IPS-NIHi11 (cell line): ENCODE data around the gene FAM53B.
A peak's percentile ranks its signal among the peaks of the same experiment; 100 is the strongest.

Experiments used
- DNase-seq: peaks from one replicate; pipeline ENCODE4 v3.0.0; 2012; ENCODE audit warnings: mixed read lengths, low spot score

FAM53B gene

DNA sequence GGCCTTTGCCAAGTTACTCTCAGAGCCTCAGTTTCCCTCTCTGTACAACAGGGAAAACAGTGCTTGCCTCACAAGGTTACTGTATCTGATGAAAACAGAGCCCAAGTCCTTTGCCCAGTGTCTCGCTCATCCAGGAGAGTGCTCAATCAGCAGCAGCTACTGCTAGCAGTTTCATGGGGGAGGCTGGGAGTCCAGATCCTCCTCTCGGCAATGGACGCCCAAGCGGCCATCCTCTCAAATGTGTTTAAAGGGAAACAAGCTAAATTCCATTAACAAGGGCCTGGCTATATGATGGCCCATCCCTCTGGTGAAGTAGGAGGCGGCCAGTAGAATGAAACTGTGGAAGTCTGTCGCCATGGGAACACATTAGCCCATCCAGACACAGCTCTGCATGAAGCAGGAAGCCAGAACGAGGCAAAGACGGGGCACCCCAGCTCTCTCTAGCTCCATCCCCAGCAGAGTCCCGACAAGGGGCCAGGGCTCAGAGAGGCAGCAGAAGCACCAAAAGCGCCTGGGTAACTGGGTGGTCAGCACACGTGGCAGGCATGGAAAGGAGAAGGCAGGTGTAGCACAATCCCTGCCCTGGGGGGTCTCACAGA is 35.2 kb downstream of the FAM53B start:
- DNase-seq = peak; percentile 60

DNA sequence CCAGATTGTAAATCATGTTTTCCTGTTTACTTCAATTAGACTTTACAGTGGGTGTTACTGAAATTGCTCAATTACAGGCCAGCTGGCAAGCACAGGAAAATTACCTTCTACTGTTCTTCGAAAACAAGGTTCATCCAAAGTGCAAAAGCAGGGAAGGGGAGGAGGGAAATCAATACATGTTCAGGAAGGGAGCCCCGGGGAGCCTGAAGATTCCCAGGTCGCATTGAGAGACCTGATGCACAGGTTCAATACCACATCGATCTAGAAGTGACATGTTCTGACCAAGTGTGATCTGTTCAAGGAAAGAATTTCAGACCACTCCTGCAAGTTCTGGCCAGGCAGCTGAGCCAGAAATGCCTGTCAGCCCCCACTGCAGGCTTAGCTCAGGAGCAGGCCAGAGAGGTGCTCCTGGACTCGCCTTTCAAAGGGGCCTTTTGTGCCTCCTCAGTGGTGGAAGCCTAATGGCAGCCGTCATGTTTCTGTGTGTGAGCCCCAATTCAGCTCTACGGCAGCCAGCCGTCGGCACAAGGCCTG is 35.9 kb downstream of the FAM53B start:
- no peak for DNase-seq

GRCh38 chr10:124707551-124707950 is 36.6 kb downstream of the FAM53B start:
- no peak for DNase-seq

- no peak for DNase-seq
Measured at GRCh38 chr10:124707144-124707467, 37.1 kb downstream of the FAM53B start.

DNA sequence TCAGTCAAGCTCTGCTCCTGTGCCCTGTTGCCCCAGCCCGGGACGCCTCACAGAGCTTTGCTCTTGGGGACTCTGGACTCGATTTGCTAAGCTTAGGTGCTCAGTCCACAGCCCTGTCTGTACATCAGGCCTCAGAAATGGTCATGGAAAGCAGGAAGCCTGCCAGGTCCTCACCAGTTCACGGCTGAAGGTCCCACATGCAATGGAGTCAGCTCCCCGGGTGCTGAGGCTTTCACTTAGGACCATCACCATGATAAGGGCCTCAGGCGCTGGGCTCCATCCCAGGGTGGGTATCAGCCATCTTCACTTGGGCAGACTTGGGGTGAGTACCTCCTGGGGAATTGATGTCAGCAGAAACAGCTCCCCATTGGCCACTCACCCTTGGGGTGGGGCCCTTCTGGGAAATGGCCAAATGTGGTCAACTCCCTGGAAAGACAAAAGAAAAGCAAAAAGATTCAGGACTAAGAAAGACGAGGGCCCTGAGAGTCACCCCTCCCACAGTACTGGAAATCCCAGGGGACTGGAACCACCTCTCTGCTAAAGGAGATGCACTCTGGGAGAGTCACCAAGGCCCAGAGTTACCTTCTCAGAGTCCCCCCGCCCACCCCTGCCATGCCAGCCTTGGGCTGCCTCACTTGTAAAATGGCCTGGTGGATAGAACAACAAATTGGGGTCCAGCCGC is 37.6 kb downstream of the FAM53B start:
- DNase-seq = no peak

- no peak for DNase-seq
Measured at GRCh38 chr10:124705817-124706461, 38.2 kb downstream of the FAM53B start.

DNA sequence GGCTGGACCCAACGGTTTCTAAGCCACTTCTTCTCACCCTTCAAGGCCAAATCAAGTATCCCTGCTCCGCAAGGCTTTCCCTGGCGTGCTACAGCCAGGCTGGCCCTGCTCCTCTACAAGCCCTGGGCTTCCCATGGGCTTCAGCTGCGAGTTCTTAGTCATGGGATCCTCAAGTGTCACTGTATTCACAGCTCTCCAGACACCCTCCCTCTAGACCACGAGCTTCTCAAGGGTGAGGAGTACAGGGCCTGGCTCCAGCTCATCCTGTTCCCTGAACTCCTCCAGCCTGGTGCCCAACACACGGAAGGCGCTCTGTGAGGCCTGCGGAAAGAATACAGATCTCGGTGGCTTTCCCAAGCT is 38.8 kb downstream of the FAM53B start:
- DNase-seq = no peak

DNA sequence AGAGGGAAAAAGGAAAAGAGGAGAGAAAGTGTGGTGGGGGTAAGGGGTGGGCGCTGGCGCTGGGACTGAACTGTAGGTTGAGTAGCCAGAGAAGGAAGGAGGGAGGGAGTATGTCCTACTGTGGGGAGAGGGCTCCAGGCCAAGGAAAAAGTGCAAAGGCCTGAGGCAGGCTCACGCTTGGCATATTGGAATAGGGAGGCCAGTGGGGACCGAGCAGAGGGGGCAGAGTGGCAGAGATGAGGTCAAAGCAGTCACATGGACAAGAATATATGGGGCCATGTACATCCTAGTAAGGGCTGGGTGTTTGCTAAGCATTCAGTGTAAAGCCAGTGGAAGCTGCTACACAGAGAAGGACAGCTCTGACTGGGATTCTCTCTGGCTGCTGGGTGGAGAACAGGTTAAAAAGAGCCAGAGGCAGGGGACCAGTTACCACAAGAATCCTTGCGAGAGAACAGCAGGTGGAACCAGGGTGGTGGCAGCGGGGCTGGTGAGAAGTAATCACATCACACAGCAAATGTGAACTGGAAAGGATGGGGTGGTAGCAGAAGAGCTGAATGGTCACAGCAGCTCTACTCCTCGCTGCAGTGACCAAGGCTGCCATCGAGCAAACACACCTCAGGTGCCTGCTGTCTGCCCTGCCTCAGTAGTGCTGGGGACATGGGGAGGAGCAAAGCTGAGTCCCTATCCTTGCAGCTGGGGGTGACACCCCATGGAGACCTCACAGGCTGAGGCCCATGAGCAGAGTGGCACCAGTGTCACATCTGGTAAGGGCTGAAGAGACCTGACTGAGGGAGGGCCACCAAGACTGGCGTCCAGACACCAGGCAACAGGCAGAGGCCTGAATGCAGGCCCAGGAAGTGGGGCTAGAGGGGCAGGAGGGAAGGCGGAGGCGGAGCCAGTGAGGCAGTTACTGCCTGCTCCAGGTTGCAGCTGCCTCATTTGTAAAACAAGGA is 39.5 kb downstream of the FAM53B start:
- DNase-seq = peak; percentile 56

GRCh38 chr10:124703778-124704427 is 40.3 kb downstream of the FAM53B start:
- DNase-seq = no peak

DNA sequence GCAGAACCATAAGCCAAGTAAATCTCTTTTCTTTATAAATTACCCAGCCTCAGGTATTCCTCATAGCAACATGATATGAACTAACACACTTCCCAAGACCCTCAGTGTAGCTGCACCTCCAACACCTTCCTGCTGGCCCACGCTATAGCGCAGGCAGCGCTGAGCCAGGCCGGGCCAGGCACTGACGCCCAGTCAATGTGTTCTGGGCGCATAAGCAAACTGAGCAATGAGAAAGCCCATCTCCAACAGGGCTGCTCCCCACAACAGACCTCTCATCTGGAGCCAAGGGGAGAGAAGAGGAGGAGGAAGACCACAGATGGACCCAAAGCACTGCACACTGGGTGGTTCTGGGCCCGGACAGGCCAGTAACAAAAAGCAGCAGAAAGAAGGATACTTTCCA is 40.8 kb downstream of the FAM53B start:
- no peak for DNase-seq

- DNase-seq = no peak
Measured at GRCh38 chr10:124701881-124702656, 42.1 kb downstream of the FAM53B start.

DNA sequence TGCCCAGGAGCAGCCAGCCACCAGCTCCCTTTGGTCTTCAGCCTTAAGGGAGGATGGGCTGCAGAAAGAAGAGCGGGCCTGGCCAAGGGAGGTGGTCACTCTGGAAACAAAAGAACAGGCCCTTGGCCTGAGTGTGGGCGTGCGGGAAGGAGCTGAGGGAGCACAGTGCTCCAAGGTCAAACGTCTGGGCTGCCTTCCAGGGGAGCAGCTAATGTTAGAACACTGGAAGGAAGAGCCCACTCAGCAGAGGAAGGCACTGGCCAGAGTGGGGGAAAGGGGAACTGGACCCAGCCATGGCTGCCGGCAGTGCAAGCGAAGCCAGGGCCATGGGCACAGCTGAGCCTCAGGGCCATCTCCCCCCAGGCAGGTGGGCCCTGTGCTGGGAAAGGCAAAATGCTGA is 42.7 kb downstream of the FAM53B start:
- DNase-seq = no peak

DNA sequence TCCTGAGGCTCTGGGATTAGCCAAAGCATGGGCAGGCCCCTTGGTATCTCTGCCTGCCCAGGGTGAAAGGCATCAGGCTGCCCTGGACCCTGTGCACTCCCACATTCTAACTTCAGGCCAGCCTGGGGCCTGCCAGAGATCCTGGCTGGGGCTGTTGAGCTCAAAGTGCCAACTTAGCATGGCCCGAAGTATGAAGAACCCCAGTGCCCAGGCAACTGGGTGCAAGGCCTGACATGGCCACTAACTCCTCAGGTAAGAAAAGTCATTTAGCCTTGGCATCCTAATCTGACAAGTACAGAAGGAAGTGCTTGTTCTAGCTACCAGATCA is 43.2 kb downstream of the FAM53B start:
- no peak for DNase-seq

DNA sequence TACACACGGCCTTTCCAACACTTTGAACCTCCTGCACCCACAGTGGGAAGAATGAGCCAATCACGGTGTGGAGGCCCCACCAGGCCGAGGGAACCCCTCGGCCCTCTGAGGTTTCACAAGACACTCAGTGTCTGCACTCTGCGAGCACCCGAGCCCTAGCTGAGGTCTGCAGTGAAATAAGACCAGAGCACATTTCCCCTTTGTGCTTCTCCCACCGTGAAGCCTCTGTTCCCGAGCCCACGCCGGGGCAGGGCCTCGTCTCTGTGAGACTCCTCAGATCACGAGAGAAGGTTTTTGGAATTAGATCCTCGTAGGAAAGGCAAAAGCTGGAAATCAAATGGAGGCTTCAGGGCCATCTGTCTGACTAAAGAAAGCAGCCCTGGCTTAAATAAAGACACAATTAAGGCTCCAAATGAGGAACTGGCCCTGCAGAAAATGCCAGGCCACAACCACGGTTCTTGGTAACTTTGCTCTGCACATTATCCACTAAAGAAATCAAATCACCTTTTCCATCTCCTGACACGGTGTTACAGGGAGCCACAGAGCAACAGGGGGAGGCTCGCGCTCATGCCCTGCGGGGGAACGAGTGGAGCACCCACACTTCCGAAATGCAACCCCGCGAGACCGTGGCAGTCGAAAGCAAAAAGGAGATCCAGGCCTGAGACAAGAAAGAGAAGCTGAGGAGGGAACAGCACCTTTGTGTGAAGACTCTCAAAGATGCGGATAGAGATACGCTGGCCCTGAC is 43.7 kb downstream of the FAM53B start:
- no peak for DNase-seq

DNA sequence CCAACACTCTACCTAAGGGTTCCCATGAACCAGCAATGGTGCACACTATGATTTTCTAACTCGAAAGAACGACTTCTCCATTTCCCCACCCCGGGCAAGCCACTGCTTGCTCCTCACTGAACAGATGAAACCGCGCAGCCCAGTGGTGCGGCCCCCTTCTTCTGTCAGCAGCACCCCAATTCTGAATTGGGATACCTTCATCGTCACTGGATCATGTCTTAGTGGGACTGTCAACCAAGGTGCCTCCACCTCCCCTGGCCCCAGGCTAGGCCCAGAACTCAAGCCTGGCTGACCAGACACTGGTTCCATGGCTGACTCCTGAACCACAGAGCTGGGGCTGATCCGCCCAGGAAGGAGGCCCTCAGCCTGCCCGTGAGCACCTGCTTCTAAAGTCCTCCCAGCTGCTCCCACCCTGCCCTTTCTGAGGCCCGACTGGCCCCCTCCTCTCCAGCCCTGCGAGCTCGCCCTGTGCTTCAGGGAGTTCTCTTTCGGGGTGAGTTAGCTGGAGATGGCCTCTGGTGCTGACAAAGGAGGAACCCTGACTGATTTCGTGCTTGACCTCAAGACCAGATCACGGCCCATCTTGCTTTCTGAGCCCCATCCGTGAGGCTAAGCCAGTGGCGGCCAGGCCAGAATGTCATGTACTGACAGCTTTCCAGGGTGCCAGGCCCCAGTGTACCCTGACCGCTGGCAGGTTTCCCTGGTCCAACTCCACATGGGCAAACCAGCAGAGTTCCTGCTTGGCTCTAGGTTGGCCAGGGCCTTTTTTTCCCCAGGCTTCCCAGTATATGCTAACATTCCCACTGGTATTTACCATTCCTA is 44.5 kb downstream of the FAM53B start:
- no peak for DNase-seq

GRCh38 chr10:124698545-124699469 is 45.4 kb downstream of the FAM53B start:
- no peak for DNase-seq

DNA sequence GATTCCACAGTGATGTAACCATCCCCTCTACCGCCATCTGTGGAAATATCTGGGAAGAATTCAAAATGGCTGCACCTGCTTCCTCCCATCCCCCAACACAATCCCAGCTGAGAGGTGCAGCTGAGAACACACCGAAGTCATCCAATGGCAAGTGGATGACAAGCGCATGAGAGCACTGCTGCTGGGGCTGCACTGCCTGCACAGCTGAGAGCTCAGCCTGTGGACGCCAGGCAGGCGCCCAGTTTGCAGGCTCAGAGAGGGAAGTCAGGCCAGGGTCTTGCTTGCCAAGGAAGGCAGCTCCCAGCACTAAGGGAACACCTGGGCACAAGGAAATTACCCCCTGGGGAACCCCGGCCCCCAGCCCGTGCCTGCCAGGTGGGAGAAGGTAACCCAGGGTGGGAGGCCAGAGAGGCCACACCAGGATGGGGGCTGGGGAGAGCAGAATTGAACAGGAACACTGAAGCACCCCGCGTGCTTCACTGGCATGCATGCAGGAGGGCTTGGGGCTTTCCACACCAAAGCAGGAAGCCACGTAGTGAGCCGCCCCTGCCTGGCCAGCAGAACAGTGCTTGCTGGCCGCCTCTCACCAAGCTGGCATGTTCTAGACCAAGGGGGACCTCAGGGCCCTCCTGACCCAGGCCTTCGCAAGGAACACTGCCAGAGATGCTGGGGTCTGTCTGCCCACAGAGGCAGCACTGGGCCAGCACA is 46.2 kb downstream of the FAM53B start:
- peak; percentile 67 for DNase-seq

- no peak for DNase-seq
Measured at GRCh38 chr10:124697443-124697836, 46.7 kb downstream of the FAM53B start.
